Ishikawa (cell line): ENCODE measurements around the gene LAP3.

Experiments used
- EP300 ChIP-seq: IDR thresholded peaks from 2 replicates; pipeline ENCODE4 v1.6.1; 2012; ENCODE audit warnings: borderline replicate concordance
- MAX ChIP-seq: IDR thresholded peaks from 2 replicates; pipeline ENCODE4 v1.6.1; 2012
- RAD21 ChIP-seq: IDR thresholded peaks from 2 replicates; pipeline ENCODE4 v1.6.1; 2012; ENCODE audit warnings: low read depth
- TCF12 ChIP-seq: IDR thresholded peaks from 2 replicates; pipeline ENCODE4 v1.6.1; 2012; ENCODE audit warnings: low read depth
- TEAD4 ChIP-seq: IDR thresholded peaks from 2 replicates; pipeline ENCODE4 v1.6.1; 2012
- ZBTB7A ChIP-seq: IDR thresholded peaks from 2 replicates; pipeline ENCODE4 v1.6.1; 2012; ENCODE audit warnings: low read depth
- TF ChIP-seq, protein P1 (sequence below): IDR thresholded peaks from 2 replicates; pipeline ENCODE4 v1.6.1; 2012; ENCODE audit warnings: low read depth, mild to moderate bottlenecking
- TF ChIP-seq, protein P2 (sequence below): IDR thresholded peaks from 2 replicates; pipeline ENCODE4 v1.6.1; 2012

DNA sequence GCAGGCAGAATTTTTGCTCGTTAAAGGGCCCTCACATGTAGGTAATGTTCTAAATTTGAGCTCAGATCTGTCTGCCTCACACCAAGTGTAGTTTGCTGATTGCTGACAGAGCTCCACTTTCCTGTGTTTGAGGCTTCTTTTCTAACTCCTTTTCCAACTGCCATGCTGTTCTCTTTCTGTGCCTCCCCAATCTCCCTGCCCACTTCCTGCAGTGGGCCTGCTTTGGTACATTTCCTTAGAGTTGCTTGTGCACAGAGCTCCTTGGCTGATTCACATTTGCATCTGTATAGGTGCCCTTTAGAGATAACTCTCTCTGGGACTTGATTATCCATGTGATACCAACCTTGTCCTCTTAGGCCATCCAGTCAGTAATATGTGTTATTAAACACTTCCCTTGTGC is 41.9 kb downstream of the LAP3 start:
- TF ChIP-seq MAX (no peak), TCF12 (no peak), RAD21 (no peak), TEAD4 (no peak), EP300 (no peak), ZBTB7A (no peak)
- TF ChIP-seq, protein P1, sequence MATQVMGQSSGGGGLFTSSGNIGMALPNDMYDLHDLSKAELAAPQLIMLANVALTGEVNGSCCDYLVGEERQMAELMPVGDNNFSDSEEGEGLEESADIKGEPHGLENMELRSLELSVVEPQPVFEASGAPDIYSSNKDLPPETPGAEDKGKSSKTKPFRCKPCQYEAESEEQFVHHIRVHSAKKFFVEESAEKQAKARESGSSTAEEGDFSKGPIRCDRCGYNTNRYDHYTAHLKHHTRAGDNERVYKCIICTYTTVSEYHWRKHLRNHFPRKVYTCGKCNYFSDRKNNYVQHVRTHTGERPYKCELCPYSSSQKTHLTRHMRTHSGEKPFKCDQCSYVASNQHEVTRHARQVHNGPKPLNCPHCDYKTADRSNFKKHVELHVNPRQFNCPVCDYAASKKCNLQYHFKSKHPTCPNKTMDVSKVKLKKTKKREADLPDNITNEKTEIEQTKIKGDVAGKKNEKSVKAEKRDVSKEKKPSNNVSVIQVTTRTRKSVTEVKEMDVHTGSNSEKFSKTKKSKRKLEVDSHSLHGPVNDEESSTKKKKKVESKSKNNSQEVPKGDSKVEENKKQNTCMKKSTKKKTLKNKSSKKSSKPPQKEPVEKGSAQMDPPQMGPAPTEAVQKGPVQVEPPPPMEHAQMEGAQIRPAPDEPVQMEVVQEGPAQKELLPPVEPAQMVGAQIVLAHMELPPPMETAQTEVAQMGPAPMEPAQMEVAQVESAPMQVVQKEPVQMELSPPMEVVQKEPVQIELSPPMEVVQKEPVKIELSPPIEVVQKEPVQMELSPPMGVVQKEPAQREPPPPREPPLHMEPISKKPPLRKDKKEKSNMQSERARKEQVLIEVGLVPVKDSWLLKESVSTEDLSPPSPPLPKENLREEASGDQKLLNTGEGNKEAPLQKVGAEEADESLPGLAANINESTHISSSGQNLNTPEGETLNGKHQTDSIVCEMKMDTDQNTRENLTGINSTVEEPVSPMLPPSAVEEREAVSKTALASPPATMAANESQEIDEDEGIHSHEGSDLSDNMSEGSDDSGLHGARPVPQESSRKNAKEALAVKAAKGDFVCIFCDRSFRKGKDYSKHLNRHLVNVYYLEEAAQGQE: no peak
- TF ChIP-seq, protein P2, sequence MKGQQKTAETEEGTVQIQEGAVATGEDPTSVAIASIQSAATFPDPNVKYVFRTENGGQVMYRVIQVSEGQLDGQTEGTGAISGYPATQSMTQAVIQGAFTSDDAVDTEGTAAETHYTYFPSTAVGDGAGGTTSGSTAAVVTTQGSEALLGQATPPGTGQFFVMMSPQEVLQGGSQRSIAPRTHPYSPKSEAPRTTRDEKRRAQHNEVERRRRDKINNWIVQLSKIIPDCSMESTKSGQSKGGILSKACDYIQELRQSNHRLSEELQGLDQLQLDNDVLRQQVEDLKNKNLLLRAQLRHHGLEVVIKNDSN: no peak
